Naive B cell (primary cell): ENCODE measurements around the gene CACNA1C. TPM values are rescaled to one million over a fixed set of nuclear protein-coding genes. Genes with fewer than 3 reads are reported as not detected.

Experiments used
- ATAC-seq, 2 donors: fragments of 150-1000 bp; cut with Tn5 transposase; 2 replicates each; pipeline ENCODE4 v1.10.0; 2021; ENCODE audit warnings: low read depth in 2 of 2, mild to moderate bottlenecking in 2 of 2, moderate library complexity in 2 of 2
- DNase-seq: peaks from one replicate; pipeline ENCODE4 v3.0.0; 2022
- H3K27ac Mint-ChIP-seq, 6 donors: one replicate each; pipeline ENCODE4 v1.8.0; 2020 to 2022; ENCODE audit warnings: mild to moderate bottlenecking in 6 of 6, mixed read lengths in 6 of 6, moderate library complexity in 5 of 6, inconsistent platforms in 2 of 6
- H3K27me3 Mint-ChIP-seq, 3 donors: one replicate each; pipeline ENCODE4 v1.8.0; 2021 to 2022; ENCODE audit warnings: mixed read lengths in 3 of 3, mild to moderate bottlenecking in 1 of 3
- H3K36me3 Mint-ChIP-seq, 2 donors: one replicate each; pipeline ENCODE4 v1.8.0; 2020 to 2022; ENCODE audit warnings: mixed read lengths in 2 of 2, inconsistent platforms in 1 of 2, mild to moderate bottlenecking in 1 of 2
- H3K4me1 Mint-ChIP-seq, 3 donors: one replicate each; pipeline ENCODE4 v1.8.0; 2020 to 2022; ENCODE audit warnings: mixed read lengths in 3 of 3, inconsistent platforms in 1 of 3, mild to moderate bottlenecking in 1 of 3, moderate library complexity in 1 of 3
- H3K4me3 Mint-ChIP-seq, 8 donors: one replicate each; pipeline ENCODE4 v1.8.0; 2020 to 2022; ENCODE audit warnings: mild to moderate bottlenecking in 8 of 8, mixed read lengths in 8 of 8, moderate library complexity in 8 of 8, inconsistent platforms in 2 of 8
- H3K9me3 Mint-ChIP-seq, 7 donors: one replicate each; pipeline ENCODE4 v1.8.0; 2020 to 2022; ENCODE audit warnings: mixed read lengths in 7 of 7, mild to moderate bottlenecking in 5 of 7, inconsistent platforms in 2 of 7, moderate library complexity in 1 of 7
- polyA plus RNA-seq, 6 donors: library from polyadenylated mRNA; unstranded; fragments of 300-500 nt; fragmentation: Illumina TruSeq; gene quantifications; one replicate each; pipeline ENCODE4 v1.2.3, GENCODE V29; 2021; ENCODE audit warnings: low read depth in 6 of 6

CACNA1C gene
- polyA plus RNA-seq, 6 donors from 2014 or later: 0.03 to 0.09 (median 0.06) TPM; not detected in 1

DNA sequence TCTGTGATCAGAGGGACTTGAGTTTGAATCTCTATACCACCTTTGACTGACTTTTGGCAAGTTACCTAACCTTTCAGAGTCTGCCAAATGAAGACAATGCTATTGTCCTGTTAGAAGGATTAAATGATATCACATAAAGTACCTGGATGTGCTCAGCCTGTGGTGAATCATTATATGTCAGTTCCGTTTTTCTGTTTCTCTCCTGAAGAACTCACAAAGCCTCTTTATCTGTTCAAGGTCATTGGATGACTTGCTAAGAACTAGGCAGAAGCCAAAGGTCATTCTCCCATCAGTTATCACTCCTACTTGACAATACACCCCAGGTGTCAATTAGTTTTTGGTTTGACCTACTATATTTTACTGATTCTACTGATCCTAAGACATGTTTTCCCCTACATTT lies 174.6 kb downstream of the CACNA1C start:
- Mint-ChIP-seq H3K36me3 (peaks cover 0 to 8% of the 10 kb centered on the region in 2 donors), H3K9me3 (peaks cover 0 to 5% (median 0%) of the 10 kb centered on the region in 7 donors), H3K27me3 (peaks cover 15 to 27% (median 16%) of the 10 kb centered on the region in 3 donors), H3K27ac (no peak overlapping the region), H3K4me1 (peaks cover 0 to 5% (median 0%) of the 10 kb centered on the region in 3 donors), H3K4me3 (no peak overlapping the region)
- ATAC-seq: no peak
- no peak for DNase-seq

DNA sequence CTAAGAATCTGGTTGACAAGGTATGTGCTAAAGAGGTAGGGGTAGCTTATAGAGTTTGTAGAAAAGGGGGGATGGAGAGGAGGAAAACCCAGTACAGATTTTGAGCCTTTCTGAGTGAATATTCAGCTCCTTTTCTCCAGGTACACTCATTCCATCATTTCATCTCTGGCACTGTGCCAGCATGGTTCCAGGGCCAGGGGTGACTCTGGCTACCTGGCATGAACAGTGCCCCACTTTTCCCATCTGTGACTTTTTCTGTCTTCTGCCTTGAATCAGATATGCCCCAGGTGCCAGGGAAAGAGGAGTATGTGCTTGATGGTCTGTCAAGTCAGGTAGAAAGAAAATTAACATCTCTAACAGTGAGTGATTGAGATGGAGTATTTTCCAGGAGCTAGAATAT lies 175.7 kb downstream of the CACNA1C start:
- Mint-ChIP-seq H3K36me3 (peaks cover 0 to 8% of the 10 kb centered on the region in 2 donors), H3K4me3 (no peak overlapping the region), H3K27me3 (peaks cover 16 to 27% (median 20%) of the 10 kb centered on the region in 3 donors), H3K4me1 (peaks cover 0 to 5% (median 0%) of the 10 kb centered on the region in 3 donors), H3K9me3 (peaks cover 0 to 5% (median 0%) of the 10 kb centered on the region in 7 donors), H3K27ac (no peak overlapping the region)
- no peak for ATAC-seq
- DNase-seq: no peak

DNA sequence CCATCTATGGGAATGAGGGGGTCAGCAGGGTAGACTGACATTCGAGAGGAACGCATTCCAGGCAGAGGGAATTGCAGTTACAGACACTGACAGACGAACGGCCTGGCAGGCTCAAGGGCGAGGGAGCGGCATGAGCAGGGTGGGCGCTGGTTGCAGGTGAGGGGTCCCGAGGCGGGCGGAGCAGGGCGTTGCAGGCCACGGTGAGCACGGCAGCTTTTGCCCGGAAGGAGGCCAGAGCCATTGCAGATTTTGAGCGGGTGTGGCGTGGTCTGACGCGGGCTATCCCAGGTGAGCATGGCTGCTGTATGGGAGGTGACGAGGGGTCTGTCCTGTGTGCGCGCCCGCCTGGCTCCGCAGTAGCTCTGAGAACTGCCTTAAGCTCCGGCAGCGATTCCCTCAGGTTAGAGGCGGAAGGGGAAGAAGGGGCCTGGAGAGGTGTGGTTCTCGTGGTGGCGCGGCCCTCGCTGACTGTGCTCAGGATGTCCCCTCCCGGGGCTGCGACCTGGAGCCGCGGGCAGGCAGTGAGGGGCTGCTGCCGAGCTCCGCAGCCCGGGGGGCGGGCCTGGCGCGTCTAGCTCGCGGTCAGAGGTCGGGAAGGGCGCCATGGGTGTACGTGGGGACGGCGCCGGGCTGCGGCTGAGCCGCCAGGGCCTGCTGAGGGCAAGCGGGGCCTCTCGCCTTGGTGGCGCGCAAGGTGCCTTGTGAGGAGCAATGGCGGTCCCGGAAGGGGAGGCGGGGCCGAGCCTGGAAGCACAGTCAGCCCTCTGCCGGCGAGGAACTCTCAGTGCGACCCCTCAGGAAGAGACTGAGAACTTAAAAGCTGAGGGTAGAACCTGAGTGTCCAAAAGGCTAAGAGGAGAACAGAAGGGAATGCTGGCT lies 177.1 kb downstream of the CACNA1C start:
- peaks cover 0 to 5% (median 0%) of the 10 kb centered on the region in 7 donors for H3K9me3 Mint-ChIP-seq
- DNase-seq: no peak
- no peak overlapping the region for H3K27ac Mint-ChIP-seq
- peaks cover 20 to 27% (median 25%) of the 10 kb centered on the region in 3 donors for H3K27me3 Mint-ChIP-seq
- peaks cover 0 to 8% of the 10 kb centered on the region in 2 donors for H3K36me3 Mint-ChIP-seq
- H3K4me3 Mint-ChIP-seq: no peak overlapping the region
- H3K4me1 Mint-ChIP-seq: peaks cover 0 to 5% (median 0%) of the 10 kb centered on the region in 3 donors
- ATAC-seq: no peak

DNA sequence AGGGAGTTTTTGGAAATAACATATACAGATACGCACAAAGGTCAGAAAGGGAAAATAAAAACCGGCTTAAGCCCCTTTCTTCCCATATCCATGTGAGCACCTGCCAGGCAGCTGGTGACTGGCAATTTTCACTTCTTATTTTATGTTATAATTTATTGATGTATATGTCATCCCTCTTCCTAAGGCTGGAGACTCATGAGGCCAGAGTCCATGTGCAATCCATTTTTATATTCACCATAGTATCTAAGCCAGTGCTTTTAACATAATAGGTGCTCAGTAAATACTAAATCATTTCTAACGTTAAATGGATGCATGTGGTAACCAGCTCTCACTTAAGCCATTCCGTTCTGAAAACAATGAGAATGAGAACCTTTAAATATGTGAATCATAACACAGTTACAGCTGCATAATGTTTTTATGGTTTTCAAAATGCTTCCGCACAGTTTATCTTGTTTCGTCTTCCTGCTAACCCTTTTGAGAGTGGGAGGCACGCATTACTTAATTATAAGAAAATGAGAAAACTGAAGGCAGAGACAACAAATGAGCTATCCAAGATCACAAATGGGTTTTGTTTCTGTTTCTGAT lies 178.3 kb downstream of the CACNA1C start:
- Mint-ChIP-seq H3K27me3 (peaks cover 20 to 37% (median 28%) of the 10 kb centered on the region in 3 donors), H3K4me1 (peaks cover 0 to 5% (median 0%) of the 10 kb centered on the region in 3 donors), H3K36me3 (peaks cover 0 to 8% of the 10 kb centered on the region in 2 donors), H3K27ac (no peak overlapping the region), H3K4me3 (no peak overlapping the region), H3K9me3 (peaks cover 0 to 5% (median 0%) of the 10 kb centered on the region in 7 donors)
- DNase-seq: no peak
- no peak for ATAC-seq

DNA sequence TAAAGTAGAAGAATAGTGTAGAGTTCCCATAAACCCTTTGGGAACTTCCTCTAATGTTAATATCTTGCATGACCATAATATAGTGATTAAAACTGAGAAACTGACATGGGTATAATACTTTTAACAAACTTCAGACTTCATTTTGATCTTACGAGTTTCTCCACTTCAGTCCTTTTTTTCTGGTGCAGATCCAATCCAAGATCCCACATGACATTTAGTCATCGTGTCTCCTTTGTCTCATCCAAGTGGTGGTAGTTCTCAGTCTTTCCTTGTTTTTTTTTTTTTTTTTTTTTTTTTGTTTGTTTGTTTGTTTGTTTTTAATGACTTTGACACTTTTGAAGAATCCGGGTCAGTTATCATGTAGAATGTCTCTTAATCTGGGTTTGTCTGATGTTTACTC lies 179.2 kb downstream of the CACNA1C start:
- H3K27me3 Mint-ChIP-seq: peaks cover 16 to 39% (median 34%) of the 10 kb centered on the region in 3 donors
- H3K4me3 Mint-ChIP-seq: no peak overlapping the region
- no peak for DNase-seq
- H3K36me3 Mint-ChIP-seq: peaks cover 0 to 8% of the 10 kb centered on the region in 2 donors
- H3K9me3 Mint-ChIP-seq: peaks cover 0 to 5% (median 0%) of the 10 kb centered on the region in 7 donors
- no peak for ATAC-seq
- H3K4me1 Mint-ChIP-seq: peaks cover 0 to 5% (median 0%) of the 10 kb centered on the region in 3 donors
- H3K27ac Mint-ChIP-seq: no peak overlapping the region

DNA sequence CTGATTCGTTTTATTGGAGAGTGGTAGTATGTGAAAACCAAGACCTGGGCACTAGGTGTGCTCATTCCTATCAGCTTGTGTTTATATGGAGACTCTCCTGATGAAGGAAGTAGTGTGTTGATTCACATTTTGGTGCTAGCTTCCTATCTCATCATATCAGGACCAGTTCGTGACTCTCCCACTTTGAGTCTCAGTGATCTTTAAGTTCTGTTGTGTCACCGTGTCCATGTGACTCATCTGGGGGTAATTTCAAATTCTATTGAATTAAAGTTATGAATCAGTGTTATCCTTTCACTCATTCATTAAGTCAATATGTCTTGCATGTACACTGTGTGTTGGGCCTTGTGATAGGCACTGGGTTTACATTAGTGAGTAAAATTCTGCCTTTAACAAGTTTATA lies 180.2 kb downstream of the CACNA1C start:
- no peak for ATAC-seq
- peaks cover 0 to 8% of the 10 kb centered on the region in 2 donors for H3K36me3 Mint-ChIP-seq
- DNase-seq: no peak
- H3K4me1 Mint-ChIP-seq: peaks cover 0 to 5% (median 0%) of the 10 kb centered on the region in 3 donors
- no peak overlapping the region for H3K4me3 Mint-ChIP-seq
- no peak overlapping the region for H3K27ac Mint-ChIP-seq
- H3K27me3 Mint-ChIP-seq: peaks cover 16 to 34% (median 32%) of the 10 kb centered on the region in 3 donors
- H3K9me3 Mint-ChIP-seq: peaks cover 0 to 5% (median 0%) of the 10 kb centered on the region in 7 donors

DNA sequence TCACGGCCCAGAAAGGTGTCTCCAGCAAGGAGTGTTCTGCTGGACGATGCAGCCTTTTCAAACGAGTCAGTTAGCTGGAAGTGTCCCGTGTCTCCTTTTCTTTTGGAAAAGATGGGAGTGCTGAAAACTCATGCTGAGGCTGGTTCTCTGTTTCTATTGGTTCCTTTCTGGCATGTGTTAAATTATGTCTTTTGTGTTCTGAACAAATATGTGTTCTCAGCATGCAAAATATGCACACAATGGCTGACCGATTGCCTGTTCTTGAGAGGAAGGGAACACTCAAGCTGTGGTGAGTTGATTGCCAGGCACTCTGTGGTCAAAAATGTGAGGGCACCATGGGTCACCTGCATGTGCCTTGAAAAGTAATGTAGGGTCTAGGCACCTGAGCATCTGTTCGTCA lies 181.3 kb downstream of the CACNA1C start:
- no peak for ATAC-seq
- H3K36me3 Mint-ChIP-seq: peaks cover 0 to 7% of the 10 kb centered on the region in 2 donors
- peaks cover 0 to 5% (median 0%) of the 10 kb centered on the region in 7 donors for H3K9me3 Mint-ChIP-seq
- no peak for DNase-seq
- no peak overlapping the region for H3K27ac Mint-ChIP-seq
- peaks cover 12 to 25% (median 23%) of the 10 kb centered on the region in 3 donors for H3K27me3 Mint-ChIP-seq
- no peak overlapping the region for H3K4me3 Mint-ChIP-seq
- H3K4me1 Mint-ChIP-seq: peaks cover 0 to 5% (median 0%) of the 10 kb centered on the region in 3 donors

DNA sequence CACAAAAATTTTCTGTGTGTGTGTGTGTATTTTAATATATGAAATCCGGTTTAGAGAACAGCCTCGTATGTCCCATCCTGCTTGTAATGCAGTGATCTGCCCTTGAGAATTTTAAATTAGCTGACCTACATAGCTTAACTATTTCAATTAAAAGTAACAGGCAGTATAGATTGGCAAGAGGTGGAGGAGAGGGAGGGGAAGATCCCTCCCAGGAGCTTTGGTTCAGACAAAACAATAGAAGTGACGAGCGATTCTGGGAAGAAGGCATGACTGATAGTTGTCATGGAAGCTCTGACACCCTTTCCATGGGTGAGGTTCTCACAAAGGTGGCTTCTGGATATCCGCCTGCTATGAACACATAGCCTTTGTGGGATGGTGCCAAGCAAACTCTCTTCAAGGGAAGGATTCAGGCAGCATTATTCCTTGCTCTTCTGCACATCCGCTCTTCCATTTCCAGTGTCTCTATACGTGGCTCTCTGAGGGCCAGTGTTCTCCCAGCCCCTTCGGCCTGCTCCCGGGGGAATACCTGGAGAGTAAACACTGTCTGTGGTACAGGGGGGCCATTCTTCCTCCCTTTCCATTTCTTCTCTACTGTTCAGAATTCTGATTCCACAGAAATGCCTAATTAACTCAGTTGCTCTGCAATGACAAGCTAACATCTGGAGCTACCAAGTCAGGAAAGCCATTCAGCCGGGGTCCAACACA lies 182.0 kb downstream of the CACNA1C start:
- Mint-ChIP-seq H3K27ac (no peak overlapping the region), H3K27me3 (peaks cover 8 to 18% (median 16%) of the 10 kb centered on the region in 3 donors), H3K4me3 (no peak overlapping the region), H3K4me1 (no peaks in the 10 kb centered on the region), H3K9me3 (no peaks in the 10 kb centered on the region), H3K36me3 (no peaks in the 10 kb centered on the region)
- ATAC-seq: no peak
- DNase-seq: no peak

DNA sequence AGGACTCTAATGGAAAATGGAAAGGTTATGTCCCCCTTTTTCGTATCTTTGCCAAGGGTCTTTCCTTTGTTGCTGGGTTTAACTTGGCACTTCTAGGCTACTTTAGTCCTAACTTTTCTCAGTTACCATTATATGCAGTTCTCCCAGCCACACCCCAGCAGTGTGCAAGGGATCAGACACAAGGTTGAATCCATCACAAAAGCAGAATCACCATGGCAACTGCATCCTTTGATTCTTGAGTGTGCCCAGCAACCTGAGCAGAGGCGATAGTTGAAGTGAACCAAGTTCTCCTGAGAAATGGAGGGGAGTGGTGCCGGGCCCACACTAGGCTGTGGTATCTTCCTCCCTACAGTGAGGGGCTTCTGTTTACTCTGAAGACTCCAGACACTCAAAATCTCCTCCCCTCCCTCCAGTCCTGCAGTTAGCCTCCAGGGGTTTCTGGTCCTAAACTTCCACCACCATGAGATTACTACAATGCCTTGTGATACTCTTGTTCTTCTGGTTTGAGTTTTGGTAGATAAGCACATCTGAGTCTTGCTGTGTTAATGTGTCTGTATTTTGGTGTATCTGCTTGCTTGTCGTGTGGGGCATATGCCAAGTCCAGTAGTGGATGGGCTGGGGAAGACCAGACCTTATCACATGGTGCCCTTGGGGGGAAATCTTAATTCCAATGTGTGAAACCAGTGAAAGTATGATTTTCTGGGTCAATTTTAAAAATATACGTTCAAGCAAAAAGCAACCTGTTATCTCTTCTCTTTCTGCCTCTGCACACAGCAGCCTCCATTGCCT lies 183.9 kb downstream of the CACNA1C start:
- DNase-seq (no peak), ATAC-seq (no peak)
- Mint-ChIP-seq H3K4me1 (no peaks in the 10 kb centered on the region), H3K27ac (no peak overlapping the region), H3K36me3 (no peaks in the 10 kb centered on the region), H3K27me3 (peaks cover 5 to 24% (median 18%) of the 10 kb centered on the region in 3 donors), H3K9me3 (no peaks in the 10 kb centered on the region), H3K4me3 (no peak overlapping the region)

DNA sequence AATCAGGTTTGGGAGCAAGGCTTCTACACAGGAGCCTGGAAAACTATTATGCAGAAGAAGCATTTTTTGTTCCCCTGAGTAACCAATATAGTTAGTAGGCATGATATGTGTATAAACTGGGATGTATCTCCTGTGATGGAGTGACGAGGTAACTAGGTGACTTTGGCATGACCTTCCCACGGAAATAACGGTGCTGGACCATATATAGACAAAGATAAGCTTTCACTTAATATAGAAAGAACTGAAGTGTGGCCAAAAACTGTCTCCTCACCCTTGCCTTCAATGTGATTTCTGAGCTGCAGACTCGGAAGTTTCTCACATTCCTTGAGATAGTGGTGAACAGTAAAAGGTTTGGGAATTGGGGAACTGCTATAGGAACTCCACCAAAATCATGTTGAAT lies 185.3 kb downstream of the CACNA1C start:
- Mint-ChIP-seq H3K27ac (no peak overlapping the region), H3K36me3 (no peaks in the 10 kb centered on the region), H3K27me3 (peaks cover 6 to 30% (median 23%) of the 10 kb centered on the region in 3 donors), H3K4me3 (no peak overlapping the region), H3K4me1 (peaks cover 0 to 4% (median 0%) of the 10 kb centered on the region in 3 donors), H3K9me3 (no peaks in the 10 kb centered on the region)
- DNase-seq (no peak), ATAC-seq (no peak)

DNA sequence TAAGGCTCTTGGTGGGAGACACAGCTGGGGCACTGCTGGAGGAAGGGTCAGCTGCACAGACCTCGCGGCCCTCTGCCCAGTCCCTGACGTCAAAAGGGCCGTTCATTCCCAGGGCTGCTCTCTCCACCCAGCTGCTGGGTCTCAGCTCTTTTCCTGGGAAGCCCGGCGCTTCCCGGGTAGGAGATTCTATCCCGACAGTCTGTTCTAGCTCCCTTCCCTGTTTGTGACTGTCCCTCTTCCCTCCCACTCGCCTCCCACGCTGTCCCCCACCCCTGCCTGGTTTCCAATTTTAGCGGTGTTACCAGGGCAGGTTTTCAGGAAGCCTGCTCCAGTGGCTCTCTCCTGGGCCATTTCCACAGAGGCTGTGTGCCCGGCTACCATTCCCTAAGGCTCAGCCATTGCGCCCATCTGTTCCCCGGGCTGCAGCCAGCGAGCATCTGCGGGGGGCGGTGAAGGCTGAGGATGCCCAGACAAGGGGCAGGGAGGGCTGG lies 186.6 kb downstream of the CACNA1C start:
- ATAC-seq (no peak), DNase-seq (no peak)
- peaks cover 0 to 4% (median 0%) of the 10 kb centered on the region in 3 donors for H3K4me1 Mint-ChIP-seq
- no peaks in the 10 kb centered on the region for H3K36me3 Mint-ChIP-seq
- no peaks in the 10 kb centered on the region for H3K9me3 Mint-ChIP-seq
- no peak overlapping the region for H3K27ac Mint-ChIP-seq
- H3K27me3 Mint-ChIP-seq: peaks cover 5 to 27% (median 23%) of the 10 kb centered on the region in 3 donors
- H3K4me3 Mint-ChIP-seq: no peak overlapping the region

DNA sequence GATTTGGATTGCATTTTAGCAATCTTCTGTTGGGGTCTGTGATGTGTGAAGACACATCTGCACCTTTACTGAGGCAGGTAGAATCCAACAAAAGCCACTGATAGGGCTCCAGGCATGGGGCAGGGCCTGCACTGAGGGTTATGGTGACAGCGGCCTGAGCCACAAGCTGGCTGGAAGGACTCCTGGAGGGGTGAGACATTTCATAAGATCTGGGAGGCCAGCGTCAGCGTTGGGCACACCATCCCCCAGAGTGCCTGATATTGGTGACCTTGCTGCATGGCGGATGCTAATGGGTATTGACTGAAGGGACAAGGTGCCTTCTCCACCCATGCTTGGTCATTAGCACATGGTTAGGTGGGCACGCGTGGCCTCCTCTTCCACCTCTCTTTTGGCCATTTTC lies 187.6 kb downstream of the CACNA1C start:
- no peak for DNase-seq
- H3K27me3 Mint-ChIP-seq: peaks cover 5 to 19% (median 19%) of the 10 kb centered on the region in 3 donors
- no peak overlapping the region for H3K27ac Mint-ChIP-seq
- H3K36me3 Mint-ChIP-seq: no peaks in the 10 kb centered on the region
- no peak for ATAC-seq
- peaks cover 0 to 4% (median 0%) of the 10 kb centered on the region in 3 donors for H3K4me1 Mint-ChIP-seq
- H3K4me3 Mint-ChIP-seq: no peak overlapping the region
- H3K9me3 Mint-ChIP-seq: no peaks in the 10 kb centered on the region
